ENCODE data around the gene CYP2U1.
"Not testable (repeated sequence)": the region's sequence is repeated elsewhere in the genome, so short reads cannot be mapped to it uniquely, and the experiment has no call there.

Gene CYP2U1

GRCh38 chr4:107939307-107939706 is 8.0 kb downstream of the CYP2U1 start:
- Mint-ChIP-seq H3K27ac (no peak overlapping the region), H3K4me3 (no peak overlapping the region), H3K9me3 (no peaks in the 10 kb centered on the region), H3K36me3 (peaks cover 1% of the 10 kb centered on the region), H3K27me3 (no peaks in the 10 kb centered on the region), H3K4me1 (peaks cover 7% of the 10 kb centered on the region)
- no peak for DNase-seq
- CTCF ChIA-PET, result no interaction called here

- H3K36me3 Mint-ChIP-seq, result peaks cover 1% of the 10 kb centered on the region
- no peaks in the 10 kb centered on the region for H3K9me3 Mint-ChIP-seq
- H3K27me3 Mint-ChIP-seq, result no peaks in the 10 kb centered on the region
- no peak overlapping the region for H3K4me3 Mint-ChIP-seq
- no peak for DNase-seq
- no peak overlapping the region for H3K27ac Mint-ChIP-seq
- CTCF ChIA-PET, result no interaction called here
- H3K4me1 Mint-ChIP-seq, result no peaks in the 10 kb centered on the region
Measured at GRCh38 chr4:107945809-107946208, 14.5 kb downstream of the CYP2U1 start.

GRCh38 chr4:107950746-107951540 is 19.6 kb downstream of the CYP2U1 start:
- Mint-ChIP-seq H3K4me1 (no peaks in the 10 kb centered on the region), H3K4me3 (no peak overlapping the region), H3K9me3 (peaks cover 6% of the 10 kb centered on the region), H3K27me3 (no peaks in the 10 kb centered on the region), H3K27ac (no peak overlapping the region), H3K36me3 (peaks cover 1% of the 10 kb centered on the region)
- CTCF ChIA-PET, result no interaction called here
- no peak for DNase-seq

- H3K9me3 Mint-ChIP-seq, result peaks cover 12% of the 10 kb centered on the region
- H3K4me3 Mint-ChIP-seq, result no peak overlapping the region
- CTCF ChIA-PET, result no interaction called here
- H3K27ac Mint-ChIP-seq, result no peak overlapping the region
- no peaks in the 10 kb centered on the region for H3K4me1 Mint-ChIP-seq
- H3K36me3 Mint-ChIP-seq, result peaks cover 1% of the 10 kb centered on the region
- no peaks in the 10 kb centered on the region for H3K27me3 Mint-ChIP-seq
- DNase-seq, result no peak
Measured at GRCh38 chr4:107951551-107951950, 20.2 kb downstream of the CYP2U1 start.

GRCh38 chr4:107956011-107956410 is 24.7 kb downstream of the CYP2U1 start:
- H3K27me3 Mint-ChIP-seq, result no peaks in the 10 kb centered on the region
- no peak overlapping the region for H3K4me3 Mint-ChIP-seq
- DNase-seq, result no peak
- H3K9me3 Mint-ChIP-seq, result peaks cover 18% of the 10 kb centered on the region
- peaks cover 1% of the 10 kb centered on the region for H3K36me3 Mint-ChIP-seq
- CTCF ChIA-PET, result no interaction called here
- H3K4me1 Mint-ChIP-seq, result no peaks in the 10 kb centered on the region
- H3K27ac Mint-ChIP-seq, result no peak overlapping the region

GRCh38 chr4:107966903-107967302 is 35.6 kb downstream of the CYP2U1 start:
- no peak overlapping the region for H3K4me3 Mint-ChIP-seq
- H3K4me1 Mint-ChIP-seq, result no peaks in the 10 kb centered on the region
- H3K27me3 Mint-ChIP-seq, result peaks cover 5% of the 10 kb centered on the region
- DNase-seq, result no peak
- peaks cover 4% of the 10 kb centered on the region for H3K9me3 Mint-ChIP-seq
- no peak overlapping the region for H3K27ac Mint-ChIP-seq
- CTCF ChIA-PET, result no interaction called here
- no peaks in the 10 kb centered on the region for H3K36me3 Mint-ChIP-seq

GRCh38 chr4:107967519-107967918 is 36.2 kb downstream of the CYP2U1 start:
- H3K36me3 Mint-ChIP-seq, H3K4me3 Mint-ChIP-seq, CTCF ChIA-PET, H3K4me1 Mint-ChIP-seq, H3K27ac Mint-ChIP-seq, DNase-seq, H3K27me3 Mint-ChIP-seq, H3K9me3 Mint-ChIP-seq: not testable (repeated sequence)

GRCh38 chr4:107967921-107968320 is 36.6 kb downstream of the CYP2U1 start:
- CTCF ChIA-PET, DNase-seq, H3K4me1 Mint-ChIP-seq, H3K36me3 Mint-ChIP-seq, H3K9me3 Mint-ChIP-seq, H3K27ac Mint-ChIP-seq, H3K4me3 Mint-ChIP-seq, H3K27me3 Mint-ChIP-seq: not testable (repeated sequence)

- Mint-ChIP-seq H3K36me3 (peaks cover 4% of the 10 kb centered on the region), H3K9me3 (no peaks in the 10 kb centered on the region), H3K4me3 (no peak overlapping the region), H3K27me3 (peaks cover 5% of the 10 kb centered on the region), H3K4me1 (peaks cover 6% of the 10 kb centered on the region), H3K27ac (no peak overlapping the region)
- CTCF ChIA-PET, result no interaction called here
- DNase-seq, result no peak
Measured at GRCh38 chr4:107970063-107970798, 38.9 kb downstream of the CYP2U1 start.

- H3K4me1 Mint-ChIP-seq, result peaks cover 6% of the 10 kb centered on the region
- no peak overlapping the region for H3K27ac Mint-ChIP-seq
- no peak for DNase-seq
- no peak overlapping the region for H3K4me3 Mint-ChIP-seq
- peaks cover 5% of the 10 kb centered on the region for H3K27me3 Mint-ChIP-seq
- CTCF ChIA-PET, result no interaction called here
- H3K9me3 Mint-ChIP-seq, result no peaks in the 10 kb centered on the region
- H3K36me3 Mint-ChIP-seq, result peaks cover 4% of the 10 kb centered on the region
Measured at GRCh38 chr4:107972605-107973004, 41.3 kb downstream of the CYP2U1 start.

GRCh38 chr4:107974523-107974922 is 43.2 kb downstream of the CYP2U1 start:
- Mint-ChIP-seq H3K4me3 (no peak overlapping the region), H3K9me3 (peaks cover 2% of the 10 kb centered on the region), H3K27ac (no peak overlapping the region), H3K36me3 (peaks cover 4% of the 10 kb centered on the region), H3K4me1 (peaks cover 6% of the 10 kb centered on the region), H3K27me3 (peaks cover 4% of the 10 kb centered on the region)
- CTCF ChIA-PET, result interaction anchor here (0.6 kb wide), 1 partner anchor 59 kb away, joined by 3 read pairs; no protein-coding TSS in a partner anchor
- no peak for DNase-seq

- CTCF ChIA-PET, result no interaction called here
- Mint-ChIP-seq H3K27ac (no peak overlapping the region), H3K27me3 (no peaks in the 10 kb centered on the region), H3K4me3 (no peak overlapping the region), H3K9me3 (peaks cover 12% of the 10 kb centered on the region), H3K4me1 (peaks cover 9% of the 10 kb centered on the region), H3K36me3 (peaks cover 9% of the 10 kb centered on the region)
- DNase-seq, result no peak
Measured at GRCh38 chr4:107977482-107977881, 46.1 kb downstream of the CYP2U1 start.

- no peak for DNase-seq
- H3K4me3 Mint-ChIP-seq, result no peak overlapping the region
- peaks cover 9% of the 10 kb centered on the region for H3K36me3 Mint-ChIP-seq
- H3K27me3 Mint-ChIP-seq, result no peaks in the 10 kb centered on the region
- H3K4me1 Mint-ChIP-seq, result peaks cover 9% of the 10 kb centered on the region
- H3K27ac Mint-ChIP-seq, result no peak overlapping the region
- CTCF ChIA-PET, result no interaction called here
- H3K9me3 Mint-ChIP-seq, result peaks cover 12% of the 10 kb centered on the region
Measured at GRCh38 chr4:107977966-107978705, 46.8 kb downstream of the CYP2U1 start.

GRCh38 chr4:107978716-107979451 is 47.5 kb downstream of the CYP2U1 start:
- no peak overlapping the region for H3K4me3 Mint-ChIP-seq
- peaks cover 9% of the 10 kb centered on the region for H3K4me1 Mint-ChIP-seq
- no peaks in the 10 kb centered on the region for H3K27me3 Mint-ChIP-seq
- H3K9me3 Mint-ChIP-seq, result peaks cover 12% of the 10 kb centered on the region
- peaks cover 9% of the 10 kb centered on the region for H3K36me3 Mint-ChIP-seq
- no peak for DNase-seq
- CTCF ChIA-PET, result no interaction called here
- H3K27ac Mint-ChIP-seq, result no peak overlapping the region
